ENCODE data around the gene CLCN7. TPM values are rescaled to one million over a fixed set of nuclear protein-coding genes. Genes with fewer than 3 reads are reported as not detected.
A peak's percentile ranks its signal among the peaks of the same experiment; 100 is the strongest.

Gene CLCN7
- total and polyA plus RNA-seq, 2 of the 8 experiments (the other 6 are each of a cell fraction or from before 2014, with no cell fraction given) = 38.6 to 81.5 TPM

DNA sequence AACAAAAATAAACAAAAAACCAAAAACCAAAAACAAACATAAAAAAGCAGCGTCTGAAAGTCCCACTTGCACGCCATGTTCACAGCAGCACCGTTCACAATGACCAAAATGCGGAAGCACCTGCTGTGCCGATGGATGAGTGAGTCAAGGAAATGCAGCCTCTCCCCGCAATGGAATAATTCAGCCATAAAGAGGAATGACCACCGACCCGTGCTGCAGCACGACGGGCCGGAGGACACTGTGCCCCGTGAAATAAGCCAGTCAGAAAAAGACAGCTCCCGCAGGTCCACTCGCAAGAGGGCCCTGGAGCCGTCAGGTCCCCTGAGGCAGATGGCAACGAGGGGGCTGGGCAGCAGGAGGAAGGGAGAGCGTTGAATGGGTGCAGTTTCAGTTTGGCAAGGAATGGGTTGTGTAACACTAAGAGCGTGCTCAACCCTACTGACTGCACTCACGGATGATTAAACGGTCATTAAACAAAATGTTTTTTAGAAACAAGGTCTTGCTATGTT is 5.1 kb downstream of the CLCN7 start:
- Histone ChIP-seq H2BK12ac (ENCODE audit: low read depth, low read length) (no peak overlapping the region), H3K9me3 (ENCODE audit: insufficient read depth in 2 of 2, low read depth in 1 of 2, low read length in 1 of 2) (no peaks in the 10 kb centered on the region), H3K56ac (replicated peaks; ENCODE audit: insufficient read length, low read depth, low read length) (no peak overlapping the region), H2BK5ac (ENCODE audit: low read depth, low read length) (no peak overlapping the region), H3K4me2 (ENCODE audit: insufficient read depth in 1 of 2, low read depth in 2 of 2, low read length in 2 of 2) (no peak overlapping the region), H3K23ac (ENCODE audit: insufficient read length) (no peak overlapping the region), H4K5ac (ENCODE audit: insufficient read length, low read depth, low read length) (no peak overlapping the region), H4K8ac (ENCODE audit: extremely low read depth, insufficient read depth, low read length) (no peak overlapping the region), H2BK20ac (ENCODE audit: low read length) (no peak overlapping the region), H2AK5ac (ENCODE audit: low read depth, low read length) (no peak overlapping the region), H3K79me2 (ENCODE audit: control insufficient read depth in 1 of 2, insufficient read depth in 2 of 2, low read length in 2 of 2) (peaks cover 4 to 78% of the 10 kb centered on the region in 2 experiments), H3K14ac (ENCODE audit: insufficient read length) (no peak overlapping the region), H3K27me3 (replicated peaks in 1 of 4; ENCODE audit: control insufficient read depth in 3 of 4, extremely low read depth in 1 of 4, insufficient read depth in 3 of 4, low read length in 3 of 4) (no peaks in the 10 kb centered on the region), H3K18ac (ENCODE audit: extremely low read depth, low read length) (no peak overlapping the region), H3K4me3 (ENCODE audit: extremely low read depth in 1 of 4, insufficient read depth in 2 of 4, low read depth in 3 of 4, low read length in 4 of 4) (no peak overlapping the region), H3K79me1 (ENCODE audit: low read depth, low read length) (peaks cover 37% of the 10 kb centered on the region), H3K27ac (ENCODE audit: low read depth, low read length) (no peak overlapping the region), H3K9ac (replicated peaks in 1 of 4; ENCODE audit: extremely low read depth in 1 of 4, low read depth in 3 of 4, low read length in 3 of 4) (no peak overlapping the region), H4K20me1 (replicated peaks in 1 of 2; ENCODE audit: control insufficient read depth in 1 of 2, insufficient read depth in 2 of 2, low read length in 2 of 2) (peaks cover 10 to 14% of the 10 kb centered on the region in 2 experiments), H3K36me3 (ENCODE audit: control insufficient read depth in 2 of 4, insufficient read depth in 4 of 4, low read length in 3 of 4) (no peaks in the 10 kb centered on the region), H2BK120ac (replicated peaks; ENCODE audit: low read depth, low read length) (no peak overlapping the region), H3K23me2 (ENCODE audit: low read depth, low read length) (peaks cover 3% of the 10 kb centered on the region), H4K91ac (replicated peaks; ENCODE audit: insufficient read length, low read length) (no peak overlapping the region), H3K4me1 (replicated peaks in 1 of 4; ENCODE audit: control insufficient read depth in 3 of 4, insufficient read depth in 4 of 4, low read length in 3 of 4) (peaks cover 0 to 7% (median under 1%) of the 10 kb centered on the region in 4 experiments; a peak in 3 of 7 replicates), H2BK15ac (ENCODE audit: low read length) (no peak overlapping the region), H2AFZ (ENCODE audit: low read length) (no peak overlapping the region), H3K4ac (replicated peaks; ENCODE audit: insufficient read length, low read depth, low read length) (no peak overlapping the region)
- TF ChIP-seq POLR2A (IDR thresholded peaks at IDR 0.05; ENCODE audit: control extremely low read depth in 1 of 2, low read depth in 2 of 2, low read length in 2 of 2) = no peak
- TF ChIP-seq SP1 (IDR thresholded peaks at IDR 0.05; ENCODE audit: low read depth, low read length) = no peak
- TF ChIP-seq SIX5 (IDR thresholded peaks at IDR 0.05; ENCODE audit: low read depth, low read length) = no peak
- no peak for TF ChIP-seq SRF (IDR thresholded peaks at IDR 0.05; ENCODE audit: low read depth, low read length)
- no peak for TF ChIP-seq BCL11A (IDR thresholded peaks at IDR 0.05; ENCODE audit: low read depth in 2 of 2, low read length in 2 of 2)
- TF ChIP-seq CEBPB (IDR thresholded peaks at IDR 0.05; ENCODE audit: low read depth, low read length) = no peak
- no peak for TF ChIP-seq MAFK (IDR thresholded peaks at IDR 0.05; ENCODE audit: low read depth, low read length)
- no peak for TF ChIP-seq EP300 (IDR thresholded peaks at IDR 0.05; ENCODE audit: borderline replicate concordance in 1 of 2, low read depth in 2 of 2, low read length in 2 of 2)
- TF ChIP-seq PHF8 (conservative IDR thresholded peaks at IDR 0.05; ENCODE audit: low read depth, low read length) = no peak
- DNase-seq (ENCODE audit: low read depth in 1 of 2, low spot score in 2 of 2) (peak in 1 of 2 experiments; percentile 35), FAIRE-seq (no peak)
- ChIA-PET CTCF (ENCODE audit: partially characterized antibody) (no interaction called here), POLR2A (ENCODE audit: partially characterized antibody) (interaction anchor here (0.7 to 1.6 kb wide), 3 partner anchors 8 to 45 kb away, joined by 3 to 6 read pairs (median 3); no protein-coding TSS in a partner anchor)
- WGBS, 2 experiments (ENCODE audit: extremely low coverage in 1 of 2, insufficient coverage in 1 of 2, insufficient read length in 1 of 2, insufficient replicate concordance in 2 of 2, low coverage in 1 of 2, low lambda C conversion rate in 2 of 2, missing lambda C conversion rate in 1 of 2) = 91% methylated on average over 20 of the region's 20 CpGs; no CpG with 5 or more reads in 1 of the 2 experiments
